SKM-1 treated with dmso at 0.1 percent for 144 hours (cell line): ENCODE data around the gene PGC.

Experiments
- DNase-seq: peaks from one replicate; lab custom pipeline; 2025; ENCODE audit not compliant: unreplicated experiment; lab: John Stamatoyannopoulos, UW

PGC gene

GRCh38 chr6:41702089-41702745 lies 45.0 kb downstream of the PGC start:
- no peak for DNase-seq

- DNase-seq, result no peak
Observed at GRCh38 chr6:41700463-41701347, 46.5 kb downstream of the PGC start.

GRCh38 chr6:41699063-41699462 lies 48.1 kb downstream of the PGC start:
- DNase-seq, result no peak

GRCh38 chr6:41697861-41698781 lies 49.1 kb downstream of the PGC start:
- DNase-seq, result no peak

GRCh38 chr6:41696788-41697187 lies 50.4 kb downstream of the PGC start:
- no peak for DNase-seq

- no peak for DNase-seq
Observed at GRCh38 chr6:41695825-41696224, 51.4 kb downstream of the PGC start.

- DNase-seq, result no peak
Observed at GRCh38 chr6:41694815-41695526, 52.2 kb downstream of the PGC start.

- DNase-seq, result no peak
Observed at GRCh38 chr6:41693281-41694240, 53.6 kb downstream of the PGC start.

GRCh38 chr6:41692730-41693129 lies 54.5 kb downstream of the PGC start:
- DNase-seq, result no peak

- DNase-seq, result no peak
Observed at GRCh38 chr6:41692080-41692675, 55.0 kb downstream of the PGC start.

GRCh38 chr6:41691426-41692079 lies 55.6 kb downstream of the PGC start:
- no peak for DNase-seq

GRCh38 chr6:41690541-41691330 lies 56.5 kb downstream of the PGC start:
- no peak for DNase-seq

GRCh38 chr6:41689171-41690008 lies 57.8 kb downstream of the PGC start:
- DNase-seq, result no peak

GRCh38 chr6:41688256-41688965 lies 58.8 kb downstream of the PGC start:
- no peak for DNase-seq

- DNase-seq, result no peak
Observed at GRCh38 chr6:41687501-41688175, 59.6 kb downstream of the PGC start.
